Measurements from ENCODE around the gene C1orf167. TPM values are rescaled to one million over a fixed set of nuclear protein-coding genes. Genes with fewer than 3 reads are reported as not detected.

Gene C1orf167
- total and polyA plus RNA-seq, 10 of the 15 experiments (the other 5 are each of a cell fraction or from before 2014, with no cell fraction given): 0.17 to 0.31 TPM; not detected in 8

DNA sequence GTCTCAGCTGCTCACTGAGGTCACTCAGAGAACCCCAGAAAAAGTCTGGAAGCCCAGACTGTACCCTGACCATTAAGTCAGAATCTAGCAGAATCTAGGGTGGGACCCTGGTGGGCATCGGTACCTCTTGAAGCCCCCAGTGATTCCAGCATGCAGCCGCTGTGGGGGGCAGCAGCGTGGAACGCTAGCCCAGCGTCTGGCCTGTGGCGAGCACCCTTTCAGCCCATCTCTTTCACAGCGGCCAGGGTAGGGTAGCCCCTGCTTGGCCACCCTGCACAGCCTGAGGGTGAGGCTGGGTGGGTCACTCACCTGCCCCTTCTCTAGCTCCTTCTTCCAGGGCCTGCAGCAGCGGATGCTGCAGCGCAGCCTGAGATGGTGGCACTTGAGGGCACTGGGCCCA, 16.3 kb downstream of the C1orf167 start:
- H4K20me1 ChIP-seq (ENCODE audit: control insufficient read depth, insufficient read depth): no peaks in the 10 kb centered on the region
- intact Hi-C loops (cut with micrococcal nuclease; ENCODE audit: unreplicated experiment) (no loop called here), in situ Hi-C loops (cut with MboI) (no loop called here)
- SMC1A ChIA-PET (ENCODE audit: uncharacterized antibody, unreplicated experiment): no interaction called here
- BruUV-seq (replicated peaks): no TSS peak
- no peak overlapping the region for H3K9ac ChIP-seq (ENCODE audit: control insufficient read depth, insufficient read depth, low read length)
- no peaks in the 10 kb centered on the region for H3K79me2 ChIP-seq (ENCODE audit: control insufficient read depth, insufficient read depth, low read length)
- no peaks in the 10 kb centered on the region for H3K36me3 ChIP-seq (ENCODE audit: control insufficient read depth in 2 of 2, insufficient read depth in 2 of 2, low read length in 1 of 2)
- H2AFZ ChIP-seq (ENCODE audit: control insufficient read depth, low read depth, low read length): no peak overlapping the region
- WGBS (ENCODE audit: insufficient coverage, insufficient replicate concordance, low lambda C conversion rate, missing lambda C conversion rate): 68% methylated on average over 9 of the region's 9 CpGs
- H3K27me3 ChIP-seq (replicated peaks in 1 of 2; ENCODE audit: control insufficient read depth in 2 of 2, insufficient read depth in 2 of 2, low read length in 1 of 2): no peaks in the 10 kb centered on the region
- FAIRE-seq (no peak), DNase-seq (ENCODE audit: low read depth, low spot score) (no peak), ATAC-seq (no peak)
- no peak overlapping the region for H3K4me2 ChIP-seq (ENCODE audit: control insufficient read depth, insufficient read depth)
- POLR2A ChIA-PET: no interaction called here
- H3K4me3 ChIP-seq: no peak overlapping the region
- H3K9me3 ChIP-seq (replicated peaks; ENCODE audit: control insufficient read depth, insufficient read depth, low read length): no peaks in the 10 kb centered on the region
- RAD21 ChIA-PET (ENCODE audit: unreplicated experiment): no interaction called here
- no peak overlapping the region for H3K27ac ChIP-seq (ENCODE audit: control insufficient read depth, insufficient read depth)
- CTCF ChIA-PET: interaction anchor here (0.6 kb wide), 2 partner anchors 383 to 477 kb away, joined by 3 read pairs; no protein-coding TSS in a partner anchor
- no peaks in the 10 kb centered on the region for H3K4me1 ChIP-seq (ENCODE audit: control insufficient read depth, insufficient read depth, low read length)
- TF ChIP-seq, protein P1, sequence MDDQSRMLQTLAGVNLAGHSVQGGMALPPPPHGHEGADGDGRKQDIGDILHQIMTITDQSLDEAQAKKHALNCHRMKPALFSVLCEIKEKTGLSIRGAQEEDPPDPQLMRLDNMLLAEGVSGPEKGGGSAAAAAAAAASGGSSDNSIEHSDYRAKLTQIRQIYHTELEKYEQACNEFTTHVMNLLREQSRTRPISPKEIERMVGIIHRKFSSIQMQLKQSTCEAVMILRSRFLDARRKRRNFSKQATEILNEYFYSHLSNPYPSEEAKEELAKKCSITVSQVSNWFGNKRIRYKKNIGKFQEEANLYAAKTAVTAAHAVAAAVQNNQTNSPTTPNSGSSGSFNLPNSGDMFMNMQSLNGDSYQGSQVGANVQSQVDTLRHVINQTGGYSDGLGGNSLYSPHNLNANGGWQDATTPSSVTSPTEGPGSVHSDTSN (IDR thresholded peaks at IDR 0.05; ENCODE audit: insufficient replicate concordance, low read depth, low read length): no peak
- TF ChIP-seq, protein P2, sequence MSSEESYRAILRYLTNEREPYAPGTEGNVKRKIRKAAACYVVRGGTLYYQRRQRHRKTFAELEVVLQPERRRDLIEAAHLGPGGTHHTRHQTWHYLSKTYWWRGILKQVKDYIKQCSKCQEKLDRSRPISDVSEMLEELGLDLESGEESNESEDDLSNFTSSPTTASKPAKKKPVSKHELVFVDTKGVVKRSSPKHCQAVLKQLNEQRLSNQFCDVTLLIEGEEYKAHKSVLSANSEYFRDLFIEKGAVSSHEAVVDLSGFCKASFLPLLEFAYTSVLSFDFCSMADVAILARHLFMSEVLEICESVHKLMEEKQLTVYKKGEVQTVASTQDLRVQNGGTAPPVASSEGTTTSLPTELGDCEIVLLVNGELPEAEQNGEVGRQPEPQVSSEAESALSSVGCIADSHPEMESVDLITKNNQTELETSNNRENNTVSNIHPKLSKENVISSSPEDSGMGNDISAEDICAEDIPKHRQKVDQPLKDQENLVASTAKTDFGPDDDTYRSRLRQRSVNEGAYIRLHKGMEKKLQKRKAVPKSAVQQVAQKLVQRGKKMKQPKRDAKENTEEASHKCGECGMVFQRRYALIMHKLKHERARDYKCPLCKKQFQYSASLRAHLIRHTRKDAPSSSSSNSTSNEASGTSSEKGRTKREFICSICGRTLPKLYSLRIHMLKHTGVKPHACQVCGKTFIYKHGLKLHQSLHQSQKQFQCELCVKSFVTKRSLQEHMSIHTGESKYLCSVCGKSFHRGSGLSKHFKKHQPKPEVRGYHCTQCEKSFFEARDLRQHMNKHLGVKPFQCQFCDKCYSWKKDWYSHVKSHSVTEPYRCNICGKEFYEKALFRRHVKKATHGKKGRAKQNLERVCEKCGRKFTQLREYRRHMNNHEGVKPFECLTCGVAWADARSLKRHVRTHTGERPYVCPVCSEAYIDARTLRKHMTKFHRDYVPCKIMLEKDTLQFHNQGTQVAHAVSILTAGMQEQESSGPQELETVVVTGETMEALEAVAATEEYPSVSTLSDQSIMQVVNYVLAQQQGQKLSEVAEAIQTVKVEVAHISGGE (CRISPR knock-in tag; IDR thresholded peaks at IDR 0.05): no peak
- TF ChIP-seq RBBP5 (conservative IDR thresholded peaks at IDR 0.05): no peak
- no peak for TF ChIP-seq PAX8 (IDR thresholded peaks at IDR 0.05)
- TF ChIP-seq NR2C1 (IDR thresholded peaks at IDR 0.05): no peak
- no peak for TF ChIP-seq NR2F1 (conservative IDR thresholded peaks at IDR 0.05)
- TF ChIP-seq, protein P3, sequence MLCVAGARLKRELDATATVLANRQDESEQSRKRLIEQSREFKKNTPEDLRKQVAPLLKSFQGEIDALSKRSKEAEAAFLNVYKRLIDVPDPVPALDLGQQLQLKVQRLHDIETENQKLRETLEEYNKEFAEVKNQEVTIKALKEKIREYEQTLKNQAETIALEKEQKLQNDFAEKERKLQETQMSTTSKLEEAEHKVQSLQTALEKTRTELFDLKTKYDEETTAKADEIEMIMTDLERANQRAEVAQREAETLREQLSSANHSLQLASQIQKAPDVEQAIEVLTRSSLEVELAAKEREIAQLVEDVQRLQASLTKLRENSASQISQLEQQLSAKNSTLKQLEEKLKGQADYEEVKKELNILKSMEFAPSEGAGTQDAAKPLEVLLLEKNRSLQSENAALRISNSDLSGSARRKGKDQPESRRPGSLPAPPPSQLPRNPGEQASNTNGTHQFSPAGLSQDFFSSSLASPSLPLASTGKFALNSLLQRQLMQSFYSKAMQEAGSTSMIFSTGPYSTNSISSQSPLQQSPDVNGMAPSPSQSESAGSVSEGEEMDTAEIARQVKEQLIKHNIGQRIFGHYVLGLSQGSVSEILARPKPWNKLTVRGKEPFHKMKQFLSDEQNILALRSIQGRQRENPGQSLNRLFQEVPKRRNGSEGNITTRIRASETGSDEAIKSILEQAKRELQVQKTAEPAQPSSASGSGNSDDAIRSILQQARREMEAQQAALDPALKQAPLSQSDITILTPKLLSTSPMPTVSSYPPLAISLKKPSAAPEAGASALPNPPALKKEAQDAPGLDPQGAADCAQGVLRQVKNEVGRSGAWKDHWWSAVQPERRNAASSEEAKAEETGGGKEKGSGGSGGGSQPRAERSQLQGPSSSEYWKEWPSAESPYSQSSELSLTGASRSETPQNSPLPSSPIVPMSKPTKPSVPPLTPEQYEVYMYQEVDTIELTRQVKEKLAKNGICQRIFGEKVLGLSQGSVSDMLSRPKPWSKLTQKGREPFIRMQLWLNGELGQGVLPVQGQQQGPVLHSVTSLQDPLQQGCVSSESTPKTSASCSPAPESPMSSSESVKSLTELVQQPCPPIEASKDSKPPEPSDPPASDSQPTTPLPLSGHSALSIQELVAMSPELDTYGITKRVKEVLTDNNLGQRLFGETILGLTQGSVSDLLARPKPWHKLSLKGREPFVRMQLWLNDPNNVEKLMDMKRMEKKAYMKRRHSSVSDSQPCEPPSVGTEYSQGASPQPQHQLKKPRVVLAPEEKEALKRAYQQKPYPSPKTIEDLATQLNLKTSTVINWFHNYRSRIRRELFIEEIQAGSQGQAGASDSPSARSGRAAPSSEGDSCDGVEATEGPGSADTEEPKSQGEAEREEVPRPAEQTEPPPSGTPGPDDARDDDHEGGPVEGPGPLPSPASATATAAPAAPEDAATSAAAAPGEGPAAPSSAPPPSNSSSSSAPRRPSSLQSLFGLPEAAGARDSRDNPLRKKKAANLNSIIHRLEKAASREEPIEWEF (IDR thresholded peaks at IDR 0.05; ENCODE audit: insufficient replicate concordance, low read depth, low read length): no peak
- TF ChIP-seq, protein P4, sequence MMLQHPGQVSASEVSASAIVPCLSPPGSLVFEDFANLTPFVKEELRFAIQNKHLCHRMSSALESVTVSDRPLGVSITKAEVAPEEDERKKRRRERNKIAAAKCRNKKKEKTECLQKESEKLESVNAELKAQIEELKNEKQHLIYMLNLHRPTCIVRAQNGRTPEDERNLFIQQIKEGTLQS (IDR thresholded peaks at IDR 0.05; ENCODE audit: borderline replicate concordance, extremely low read depth, low read depth, low read length): no peak
- TF ChIP-seq TBL1XR1 (IDR thresholded peaks at IDR 0.05; ENCODE audit: low read depth, low read length): no peak
- TF ChIP-seq TCF7 (IDR thresholded peaks at IDR 0.05; ENCODE audit: borderline replicate concordance): no peak
- no peak for TF ChIP-seq RB1 (IDR thresholded peaks at IDR 0.05; ENCODE audit: borderline replicate concordance)
- no peak for TF ChIP-seq TARDBP (IDR thresholded peaks at IDR 0.05; ENCODE audit: borderline replicate concordance)
- TF ChIP-seq, protein P5, sequence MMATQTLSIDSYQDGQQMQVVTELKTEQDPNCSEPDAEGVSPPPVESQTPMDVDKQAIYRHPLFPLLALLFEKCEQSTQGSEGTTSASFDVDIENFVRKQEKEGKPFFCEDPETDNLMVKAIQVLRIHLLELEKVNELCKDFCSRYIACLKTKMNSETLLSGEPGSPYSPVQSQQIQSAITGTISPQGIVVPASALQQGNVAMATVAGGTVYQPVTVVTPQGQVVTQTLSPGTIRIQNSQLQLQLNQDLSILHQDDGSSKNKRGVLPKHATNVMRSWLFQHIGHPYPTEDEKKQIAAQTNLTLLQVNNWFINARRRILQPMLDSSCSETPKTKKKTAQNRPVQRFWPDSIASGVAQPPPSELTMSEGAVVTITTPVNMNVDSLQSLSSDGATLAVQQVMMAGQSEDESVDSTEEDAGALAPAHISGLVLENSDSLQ (IDR thresholded peaks at IDR 0.05): no peak
